Hematopoietic multipotent progenitor cell treated with erythropoietin and hydrocortisone succinate and interleukin-3 and kit ligand, for 6 days (in vitro differentiated cells): ENCODE data around the gene CDC42EP2.

ENCODE experiments used
- DNase-seq: peaks from one replicate; pipeline ENCODE4 v3.0.0-alpha.2; 2015

CDC42EP2 gene

DNA sequence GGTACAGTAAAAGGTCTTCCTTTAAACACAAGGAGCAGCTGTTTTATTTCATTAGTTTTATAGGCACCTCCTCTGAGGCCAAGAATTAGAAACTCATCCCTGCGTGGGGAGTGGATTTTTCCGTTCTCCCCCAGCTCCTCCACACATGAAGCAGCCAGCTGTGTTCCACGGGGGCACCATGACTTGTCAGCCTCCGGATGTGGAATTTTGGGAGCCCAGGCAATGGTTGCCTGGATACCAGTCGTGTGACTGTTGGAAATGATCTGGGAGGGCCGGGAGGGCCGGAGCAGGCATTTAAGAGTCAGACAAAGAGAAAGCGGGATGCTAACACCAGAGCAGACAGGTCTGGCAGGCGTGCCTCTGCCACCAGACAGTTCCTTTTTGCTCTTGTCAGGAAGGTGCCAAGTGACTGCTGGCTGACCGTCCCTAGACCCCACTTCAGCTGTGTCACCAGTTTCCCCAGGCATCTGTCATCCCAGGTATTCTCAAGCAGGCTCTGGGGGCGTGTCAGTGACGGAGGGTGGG, 15.9 kb upstream of the CDC42EP2 start:
- no peak for DNase-seq

GRCh38 chr11:65300621-65301275, 13.9 kb upstream of the CDC42EP2 start:
- DNase-seq: no peak

DNA sequence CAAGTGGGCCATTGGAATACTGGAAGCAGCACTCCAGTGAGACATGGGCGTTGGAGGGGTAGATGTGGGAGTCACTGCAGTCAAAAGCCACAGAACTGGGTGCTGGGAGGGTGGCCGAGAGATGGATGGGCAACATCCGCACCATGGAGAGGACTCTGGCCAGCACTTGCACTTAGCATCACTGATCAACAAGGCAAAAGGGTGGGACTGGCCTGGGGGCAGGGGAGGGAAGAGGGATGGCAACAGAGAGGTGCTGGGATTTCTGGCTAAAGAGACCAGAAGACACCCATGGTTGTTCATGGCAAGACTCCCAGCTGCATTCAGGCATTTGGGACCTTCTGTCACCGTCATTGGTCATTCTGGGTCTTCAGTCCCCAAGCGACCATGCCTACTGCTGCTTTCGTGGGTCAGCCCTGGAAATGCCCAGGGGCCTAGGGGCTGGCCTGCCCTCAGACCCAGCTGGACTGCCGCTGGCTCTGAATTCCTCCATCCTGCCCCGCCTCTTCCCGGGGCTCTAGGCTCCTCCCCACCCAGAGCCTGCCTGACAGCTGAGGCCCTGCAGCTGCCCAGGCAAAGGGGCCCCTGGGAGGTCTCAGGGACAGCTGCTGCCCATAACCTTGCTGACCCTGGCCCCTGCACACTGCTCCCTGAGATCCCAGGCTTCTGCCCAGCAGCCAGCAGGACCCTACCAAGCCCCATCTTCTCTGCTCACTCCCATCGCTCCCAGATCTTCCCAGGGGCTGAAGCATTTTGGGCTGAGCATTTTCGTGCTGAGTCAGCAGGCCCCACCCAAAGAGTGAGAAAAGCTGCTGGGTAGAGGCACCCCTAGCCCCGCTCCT, 13.0 kb upstream of the CDC42EP2 start:
- DNase-seq: no peak

- DNase-seq: no peak
Observed at GRCh38 chr11:65303555-65303954, 11.1 kb upstream of the CDC42EP2 start.

- no peak for DNase-seq
Observed at GRCh38 chr11:65304110-65304509, 10.6 kb upstream of the CDC42EP2 start.

- DNase-seq: no peak
Observed at GRCh38 chr11:65304613-65305012, 10.1 kb upstream of the CDC42EP2 start.

DNA sequence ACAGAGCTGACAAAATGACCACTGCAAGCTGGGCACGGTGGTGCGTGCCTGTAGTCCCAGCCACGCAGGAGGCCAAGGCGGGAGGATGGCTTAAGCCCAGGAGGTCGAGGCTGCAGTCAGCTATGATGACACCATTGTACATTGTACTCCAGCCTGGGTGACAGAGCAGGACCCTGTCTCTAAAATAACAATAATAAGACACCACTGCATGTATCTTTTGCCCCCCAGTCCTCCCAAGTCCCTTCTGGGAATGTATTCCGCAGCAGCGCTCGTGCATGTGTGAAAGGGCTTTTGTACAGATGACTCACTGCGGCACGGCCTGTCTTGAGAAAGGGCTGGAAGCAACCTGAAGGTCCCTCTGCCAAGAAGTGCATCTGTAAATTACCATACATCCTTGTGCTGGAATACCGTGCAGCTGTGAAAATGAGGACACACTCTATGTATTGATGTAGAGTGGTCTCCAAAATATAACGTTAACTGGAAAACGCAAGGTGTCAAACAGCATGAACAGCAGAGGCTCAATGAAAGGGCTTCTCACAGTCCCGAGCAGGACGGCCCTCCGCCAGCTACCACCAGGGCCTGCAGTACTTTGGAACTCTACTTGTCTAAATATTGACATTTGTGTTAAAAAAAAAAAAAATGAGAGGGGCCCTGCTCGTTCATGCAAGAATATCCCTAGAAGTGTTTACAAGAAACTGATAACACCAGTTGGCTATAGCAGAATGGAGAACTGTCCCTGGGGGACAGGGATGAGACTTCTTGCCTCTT, 9.0 kb upstream of the CDC42EP2 start:
- no peak for DNase-seq

DNA sequence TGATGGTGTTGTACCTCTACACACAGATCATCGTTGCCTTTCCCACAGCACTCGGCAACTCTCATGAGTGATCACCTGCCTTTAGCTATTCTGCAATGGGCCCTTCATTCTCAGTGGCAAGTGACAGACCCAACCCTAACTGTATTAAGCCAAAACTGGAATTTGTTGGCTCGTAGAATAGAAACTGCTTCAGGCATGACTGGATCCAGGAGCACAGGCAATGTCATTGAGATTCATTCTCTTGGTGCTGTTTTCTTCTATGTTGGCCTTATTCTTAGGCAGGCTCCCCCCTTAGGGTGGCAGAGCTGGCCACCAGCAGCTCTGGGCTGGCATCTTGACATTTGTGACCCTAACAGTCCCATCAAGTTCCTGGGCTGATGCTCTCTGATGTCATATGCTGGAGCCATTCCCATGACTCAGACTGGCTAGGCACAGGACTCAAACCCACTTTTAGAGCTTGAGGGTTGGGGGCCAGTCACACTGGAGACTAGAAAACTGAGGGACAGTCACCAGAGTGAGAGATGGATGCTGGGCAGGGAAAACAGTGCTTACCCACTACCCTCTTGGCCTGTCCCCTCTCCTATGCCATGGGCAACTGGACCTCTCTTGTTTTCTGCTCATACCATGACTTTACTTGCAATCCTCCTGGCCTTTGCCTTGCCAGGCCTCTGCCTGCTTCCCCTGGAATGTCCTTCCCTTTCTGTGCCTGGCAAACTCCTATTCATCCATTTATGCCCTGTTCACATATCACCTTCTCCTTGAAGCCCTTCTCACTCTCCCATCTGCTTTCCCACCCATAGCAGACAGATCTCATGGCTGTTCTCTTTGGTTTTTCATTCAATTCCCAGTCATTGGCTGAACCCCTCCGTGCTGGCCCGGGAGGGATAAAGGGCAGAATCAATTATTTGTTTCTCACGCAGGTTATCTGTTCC, 7.1 kb upstream of the CDC42EP2 start:
- no peak for DNase-seq

DNA sequence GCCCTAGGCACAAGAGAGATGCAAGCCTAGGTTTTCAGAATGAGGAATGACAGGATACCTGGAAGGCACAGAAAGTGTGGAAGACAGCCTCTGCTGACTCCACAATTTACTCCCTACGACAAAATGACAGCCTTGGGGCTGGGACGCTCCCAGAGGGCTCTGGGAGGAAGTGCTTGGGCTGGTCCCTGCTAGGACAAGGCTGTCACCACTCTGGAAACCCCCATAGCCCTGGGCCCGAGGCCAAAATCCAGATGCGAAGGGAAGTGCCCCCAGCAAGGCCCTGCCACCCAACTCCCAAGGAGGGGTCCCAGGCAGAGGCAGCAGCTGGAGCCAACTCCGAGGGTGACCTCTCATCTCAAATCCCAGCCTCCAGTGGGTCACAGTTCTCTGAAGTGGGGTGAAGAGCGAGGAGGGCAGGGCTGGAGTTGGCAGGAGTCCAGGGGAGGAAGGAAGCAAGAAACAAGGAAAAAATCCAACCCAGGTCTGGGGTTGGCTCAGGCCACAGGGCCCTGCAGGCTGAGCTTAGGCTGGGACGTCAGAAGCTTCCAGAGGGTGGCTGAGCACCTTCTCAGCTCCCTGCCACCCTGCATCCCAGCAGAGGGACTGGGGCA, 6.3 kb upstream of the CDC42EP2 start:
- no peak for DNase-seq

DNA sequence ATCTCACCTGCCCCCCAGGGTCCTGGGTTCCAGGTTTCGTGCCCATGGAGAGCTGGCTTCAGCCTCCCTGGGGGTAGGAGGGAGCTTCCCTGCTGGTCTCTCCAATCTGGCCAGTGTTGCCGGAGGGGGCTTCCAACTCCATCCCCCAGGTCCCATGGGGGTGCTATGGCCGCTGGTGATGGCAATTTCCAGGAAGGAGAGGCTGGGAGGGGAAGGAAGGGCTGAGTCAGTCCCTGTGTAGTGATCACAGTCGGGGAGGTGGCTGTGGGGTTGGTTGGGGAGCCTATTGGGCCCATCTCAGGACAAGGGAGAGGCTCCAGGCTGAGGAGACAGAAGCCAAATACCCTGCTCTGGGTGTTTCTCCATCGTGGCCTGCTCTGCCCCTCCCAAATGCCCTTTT, 5.7 kb upstream of the CDC42EP2 start:
- DNase-seq: no peak

DNA sequence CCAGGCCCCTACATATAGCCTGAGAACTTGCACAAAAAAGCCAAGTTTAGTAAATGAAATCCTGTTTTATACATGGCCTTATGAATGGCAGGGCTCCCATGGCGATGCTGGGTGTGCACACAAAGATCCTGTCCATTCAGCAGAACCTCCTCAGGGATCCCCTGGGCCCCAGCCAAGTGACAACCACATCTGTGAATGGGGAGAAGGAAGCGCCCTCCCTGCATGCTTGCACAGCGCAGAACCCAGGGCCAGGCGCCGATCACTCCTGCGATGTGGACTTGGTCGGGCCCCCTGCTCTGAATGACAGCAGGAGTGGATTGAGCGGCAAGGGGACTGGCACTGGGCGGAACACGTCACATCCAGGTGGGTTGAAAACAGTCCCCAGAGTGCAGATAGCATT, 4.5 kb upstream of the CDC42EP2 start:
- no peak for DNase-seq

GRCh38 chr11:65310736-65311135, 3.9 kb upstream of the CDC42EP2 start:
- no peak for DNase-seq

DNA sequence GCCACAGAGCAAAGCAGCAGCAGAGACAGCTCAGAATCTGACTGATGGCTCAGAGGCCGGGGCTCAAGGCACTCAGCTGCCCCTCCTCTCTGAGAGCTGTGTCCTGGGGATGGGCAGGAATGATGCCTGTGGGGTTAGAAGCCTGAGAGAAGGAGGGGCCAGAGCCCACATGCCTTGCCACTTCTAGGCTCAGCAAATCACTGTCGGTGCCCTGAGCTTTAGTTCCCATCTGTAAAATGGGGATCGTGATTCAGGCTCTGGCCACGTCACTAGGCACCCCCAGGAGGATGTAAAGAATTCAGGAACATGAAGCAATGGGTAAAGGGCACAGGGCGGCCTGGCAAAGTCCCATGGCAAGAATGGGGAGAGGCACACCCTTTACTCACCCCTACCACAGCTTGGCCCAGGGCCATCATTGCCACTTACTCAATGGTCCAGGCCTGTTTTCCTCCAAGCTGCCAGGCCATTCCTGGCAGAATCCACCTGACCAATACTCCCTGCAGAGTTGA, 3.4 kb upstream of the CDC42EP2 start:
- no peak for DNase-seq

- DNase-seq: peak; percentile 74
Observed at GRCh38 chr11:65315204-65315865, 669 bp downstream of the CDC42EP2 start.

DNA sequence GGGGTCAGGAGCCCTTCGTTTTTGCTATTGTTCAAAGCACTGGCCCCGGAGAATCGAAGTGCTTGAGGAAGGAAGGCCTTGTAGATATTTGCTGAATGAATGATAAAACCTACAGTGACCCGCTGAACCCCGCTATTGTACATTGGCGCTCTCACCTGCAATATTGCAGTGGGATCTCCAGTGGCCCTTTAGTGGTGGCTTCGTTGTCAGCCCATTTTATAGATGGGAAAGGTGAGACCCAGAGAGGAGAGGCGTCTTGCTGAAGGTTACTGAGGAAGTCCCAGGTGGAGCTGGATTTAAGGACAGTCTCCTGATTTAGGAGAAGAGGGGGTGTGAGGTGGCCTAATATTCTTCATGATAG, 1.2 kb downstream of the CDC42EP2 start:
- no peak for DNase-seq

DNA sequence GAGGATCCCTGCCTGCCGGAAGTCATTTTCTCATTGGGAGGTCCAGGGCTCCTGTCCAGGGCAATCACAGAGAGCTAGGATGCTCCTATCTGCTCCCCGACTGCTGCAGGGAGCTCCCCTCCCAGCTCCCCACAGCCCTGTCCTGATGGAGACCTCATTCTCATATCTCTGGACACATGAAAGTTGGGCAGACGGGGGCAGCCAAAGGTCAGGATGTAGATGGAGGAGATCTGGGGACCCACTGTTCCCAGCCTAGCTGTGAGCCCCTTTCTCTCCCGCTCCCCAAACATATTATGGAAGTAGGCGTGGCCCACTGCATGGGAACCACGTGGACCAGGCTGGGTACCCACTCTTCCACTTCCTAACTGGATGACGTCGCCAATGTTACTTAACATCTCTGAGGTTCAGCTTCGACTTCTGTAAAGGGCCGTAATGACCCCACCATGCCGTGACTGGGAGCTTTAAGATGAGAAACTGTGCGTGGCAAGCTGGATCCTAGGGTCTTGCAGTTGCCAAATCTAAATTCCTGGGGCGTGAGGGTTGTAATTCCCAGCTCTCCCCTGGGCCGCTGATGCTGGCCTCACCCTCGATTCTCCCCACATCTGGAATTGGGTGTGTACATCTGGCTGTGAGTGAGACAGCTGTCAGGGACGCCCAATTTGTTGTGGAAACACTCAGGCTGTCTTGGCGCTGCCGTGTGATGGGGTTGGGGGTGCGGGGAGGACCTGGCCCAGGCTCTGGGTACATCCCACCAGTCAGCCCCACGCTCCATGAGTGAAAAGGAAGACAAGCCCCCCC, 1.8 kb downstream of the CDC42EP2 start:
- no peak for DNase-seq

GRCh38 chr11:65317025-65317786, 2.5 kb downstream of the CDC42EP2 start:
- DNase-seq: no peak

- DNase-seq: no peak
Observed at GRCh38 chr11:65320386-65321075, 5.9 kb downstream of the CDC42EP2 start.

- DNase-seq: no peak
Observed at GRCh38 chr11:65321076-65321475, 6.4 kb downstream of the CDC42EP2 start.
